GM12873 (cell line): ENCODE data around the gene ODAD3.

ENCODE experiments used
- TF ChIP-seq, protein P1 (sequence below): IDR thresholded peaks from 2 replicates; pipeline ENCODE4 v1.5.1; 2012; ENCODE audit warnings: low read depth, mild to moderate bottlenecking, moderate library complexity, low read length, control low read depth; ENCODE audit not compliant: insufficient read depth; ENCODE audit errors: missing control alignments

Gene ODAD3

GRCh38 chr19:11399667-11400066 is 35.3 kb downstream of the ODAD3 start:
- TF ChIP-seq, protein P1, sequence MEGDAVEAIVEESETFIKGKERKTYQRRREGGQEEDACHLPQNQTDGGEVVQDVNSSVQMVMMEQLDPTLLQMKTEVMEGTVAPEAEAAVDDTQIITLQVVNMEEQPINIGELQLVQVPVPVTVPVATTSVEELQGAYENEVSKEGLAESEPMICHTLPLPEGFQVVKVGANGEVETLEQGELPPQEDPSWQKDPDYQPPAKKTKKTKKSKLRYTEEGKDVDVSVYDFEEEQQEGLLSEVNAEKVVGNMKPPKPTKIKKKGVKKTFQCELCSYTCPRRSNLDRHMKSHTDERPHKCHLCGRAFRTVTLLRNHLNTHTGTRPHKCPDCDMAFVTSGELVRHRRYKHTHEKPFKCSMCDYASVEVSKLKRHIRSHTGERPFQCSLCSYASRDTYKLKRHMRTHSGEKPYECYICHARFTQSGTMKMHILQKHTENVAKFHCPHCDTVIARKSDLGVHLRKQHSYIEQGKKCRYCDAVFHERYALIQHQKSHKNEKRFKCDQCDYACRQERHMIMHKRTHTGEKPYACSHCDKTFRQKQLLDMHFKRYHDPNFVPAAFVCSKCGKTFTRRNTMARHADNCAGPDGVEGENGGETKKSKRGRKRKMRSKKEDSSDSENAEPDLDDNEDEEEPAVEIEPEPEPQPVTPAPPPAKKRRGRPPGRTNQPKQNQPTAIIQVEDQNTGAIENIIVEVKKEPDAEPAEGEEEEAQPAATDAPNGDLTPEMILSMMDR, result no peak

DNA sequence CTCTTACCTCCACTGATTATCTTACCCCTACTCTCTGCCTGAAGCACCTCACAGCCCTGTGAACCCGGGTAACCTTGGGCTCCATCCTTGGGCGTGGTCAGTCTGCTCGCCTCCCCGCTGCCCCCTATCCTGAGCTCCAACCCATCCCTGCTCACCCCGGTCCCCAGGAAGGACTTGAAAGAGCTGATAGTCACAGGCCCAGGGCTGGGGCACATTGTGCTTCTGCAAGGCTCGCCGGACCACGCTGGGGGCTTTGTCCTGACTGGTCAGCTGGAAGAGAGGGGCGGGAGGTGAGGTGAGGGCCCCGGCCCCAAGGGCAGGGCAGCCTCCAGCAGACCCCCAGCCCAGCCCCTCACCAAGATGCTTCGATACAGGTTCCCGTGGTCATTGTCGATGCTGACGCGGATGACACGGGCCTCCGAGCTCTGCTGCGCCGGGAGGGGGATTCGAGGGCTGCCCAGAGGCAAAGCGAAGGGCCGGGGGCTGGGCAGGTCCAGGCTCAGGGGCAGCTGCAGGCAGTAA is 37.8 kb downstream of the ODAD3 start:
- TF ChIP-seq, protein P1, result no peak

- TF ChIP-seq, protein P1, result no peak
Observed at GRCh38 chr19:11390933-11391680, 43.8 kb downstream of the ODAD3 start.

- TF ChIP-seq, protein P1, result no peak
Observed at GRCh38 chr19:11390359-11390758, 44.6 kb downstream of the ODAD3 start.

DNA sequence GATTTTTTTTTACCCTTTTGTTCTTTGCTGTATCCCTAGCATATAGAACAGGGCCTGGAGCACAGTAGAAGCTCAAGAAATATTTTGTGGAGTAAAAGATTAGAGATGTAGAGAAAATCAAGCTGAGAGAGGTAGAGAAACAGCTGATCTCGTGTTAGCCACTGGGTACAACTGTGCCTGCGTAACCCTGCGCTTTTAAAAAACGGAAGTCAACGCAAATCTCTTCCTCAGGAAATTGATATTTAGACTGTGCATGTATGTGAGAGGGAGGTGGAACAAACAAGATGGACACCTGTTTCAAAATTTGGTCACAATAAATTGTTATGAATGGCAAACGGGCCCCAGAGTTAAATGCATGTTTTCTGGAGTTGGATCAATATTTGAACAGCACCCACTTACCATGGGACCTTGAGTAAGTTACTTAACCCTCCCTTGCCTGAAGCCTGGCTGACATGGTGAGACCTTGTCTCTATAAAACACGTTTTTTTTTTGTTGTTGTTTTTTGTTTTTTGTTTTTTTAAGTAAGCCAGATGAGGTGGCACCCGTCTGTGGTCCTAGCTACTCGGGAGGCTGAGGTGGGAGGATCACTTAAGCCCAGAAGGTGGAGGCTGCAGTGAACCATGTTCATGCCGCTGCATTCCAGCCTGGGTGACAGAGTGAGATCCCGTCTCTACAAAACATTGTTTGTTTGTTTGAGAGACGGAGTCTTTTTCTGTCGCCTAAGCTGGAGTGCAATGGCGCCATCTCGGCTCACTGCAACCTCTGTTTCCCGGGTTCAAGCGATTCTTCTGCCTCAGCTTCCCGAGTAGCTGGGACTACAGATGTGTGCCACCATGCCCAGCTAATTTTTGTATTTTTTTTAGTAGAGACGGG is 47.5 kb downstream of the ODAD3 start:
- TF ChIP-seq, protein P1, result no peak

DNA sequence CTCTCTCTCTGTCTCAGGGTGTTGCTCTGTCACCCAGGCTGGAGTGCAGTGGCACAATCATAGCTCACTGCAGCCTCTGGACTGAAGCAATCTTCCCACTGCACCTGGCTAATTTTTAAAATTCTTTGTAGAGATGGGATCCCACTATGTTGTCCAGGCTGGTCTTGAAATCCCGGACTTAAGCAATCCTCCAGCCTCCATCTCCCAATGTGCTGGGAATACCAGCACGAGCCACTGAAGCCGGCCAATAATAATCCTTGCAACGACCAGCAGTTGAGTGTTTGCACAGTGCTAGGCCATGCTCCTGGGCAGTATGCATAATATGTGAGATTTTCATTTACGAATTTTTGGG is 50.2 kb downstream of the ODAD3 start:
- TF ChIP-seq, protein P1, result no peak

- TF ChIP-seq, protein P1, result no peak
Observed at GRCh38 chr19:11383706-11384048, 51.2 kb downstream of the ODAD3 start.
